Trophoblast cell (in vitro differentiated cells and primary cell): ENCODE data around the gene ZNF385C.
"Not testable (repeated sequence)": the region's sequence is repeated elsewhere in the genome, so short reads cannot be mapped to it uniquely, and the experiment has no call there.

Source experiments
- DNase-seq, 2 donors: peaks; one replicate each; pipeline ENCODE4 v3.0.0-alpha.2; 2016
- H2AFZ ChIP-seq: 2 replicates; pipeline ENCODE4 v1.6.1; 2013; ENCODE audit warnings: low read length, moderate library complexity, mild to moderate bottlenecking; ENCODE audit not compliant: insufficient read depth, poor library complexity
- H2AK5ac ChIP-seq: 2 replicates; pipeline ENCODE4 v1.6.1; 2013; ENCODE audit warnings: mild to moderate bottlenecking, low read length
- H2BK120ac ChIP-seq: 2 replicates; pipeline ENCODE4 v1.6.1; 2013; ENCODE audit warnings: low read length, mild to moderate bottlenecking, moderate library complexity; ENCODE audit not compliant: insufficient read depth, poor library complexity
- H2BK12ac ChIP-seq: 2 replicates; pipeline ENCODE4 v1.6.1; 2013; ENCODE audit warnings: mild to moderate bottlenecking, low read length, moderate library complexity
- H2BK5ac ChIP-seq: 2 replicates; pipeline ENCODE4 v1.6.1; 2013; ENCODE audit warnings: low read length, low read depth, moderate library complexity, mild to moderate bottlenecking; ENCODE audit not compliant: poor library complexity
- H3K14ac ChIP-seq: 2 replicates; pipeline ENCODE4 v1.6.1; 2013; ENCODE audit warnings: mild to moderate bottlenecking, low read length
- H3K18ac ChIP-seq: 2 replicates; pipeline ENCODE4 v1.6.1; 2013; ENCODE audit warnings: mild to moderate bottlenecking, low read length
- H3K23ac ChIP-seq: 2 replicates; pipeline ENCODE4 v1.6.1; 2013; ENCODE audit warnings: low read length
- H3K27ac ChIP-seq: 2 replicates; pipeline ENCODE4 v1.5.1; 2013; ENCODE audit warnings: low read depth, mild to moderate bottlenecking, inconsistent platforms, low read length, moderate library complexity
- H3K27me3 ChIP-seq: 2 replicates; pipeline ENCODE4 v1.6.1; 2013; ENCODE audit warnings: inconsistent platforms, mild to moderate bottlenecking, low read length, moderate library complexity; ENCODE audit not compliant: insufficient read depth
- H3K36me3 ChIP-seq, 2 experiments: 1 replicate in 1 of 2; 2 replicates in 1 of 2; pipeline ENCODE4 v1.6.1; 2013; ENCODE audit warnings: low read length in 2 of 2, mild to moderate bottlenecking in 2 of 2, moderate library complexity in 1 of 2; ENCODE audit not compliant: insufficient read depth in 2 of 2, control insufficient read depth in 1 of 2
- H3K4ac ChIP-seq: 2 replicates; pipeline ENCODE4 v1.6.1; 2013; ENCODE audit warnings: low read depth, mild to moderate bottlenecking, low read length, moderate library complexity
- H3K4me1 ChIP-seq, 2 experiments: 1 replicate in 1 of 2; 2 replicates in 1 of 2; pipeline ENCODE4 v1.6.1; 2013; ENCODE audit warnings: low read length in 2 of 2, mild to moderate bottlenecking in 2 of 2, moderate library complexity in 1 of 2; ENCODE audit not compliant: insufficient read depth in 2 of 2, control insufficient read depth in 1 of 2
- H3K4me2 ChIP-seq: 2 replicates; pipeline ENCODE4 v1.6.1; 2013; ENCODE audit warnings: inconsistent platforms, mild to moderate bottlenecking, low read length, moderate library complexity
- H3K4me3 ChIP-seq: 2 replicates; pipeline ENCODE4 v1.5.1; 2013; ENCODE audit warnings: mild to moderate bottlenecking, low read depth, low read length, inconsistent platforms
- H3K79me1 ChIP-seq: one replicate; pipeline ENCODE4 v1.6.1; 2013; ENCODE audit warnings: low read length
- H3K79me2 ChIP-seq: 2 replicates; pipeline ENCODE4 v1.6.1; 2013; ENCODE audit warnings: low read length, mild to moderate bottlenecking; ENCODE audit not compliant: control insufficient read depth, insufficient read depth, poor library complexity
- H3K9ac ChIP-seq: 2 replicates; pipeline ENCODE4 v1.6.1; 2013; ENCODE audit warnings: mild to moderate bottlenecking, low read length
- H3K9me3 ChIP-seq: 2 replicates; pipeline ENCODE4 v1.6.1; 2013; ENCODE audit warnings: low read depth, mild to moderate bottlenecking, control low read depth, inconsistent platforms, low read length; ENCODE audit not compliant: insufficient read depth
- H4K12ac ChIP-seq: 2 replicates; pipeline ENCODE4 v1.6.1; 2013; ENCODE audit warnings: low read depth, mild to moderate bottlenecking, low read length, moderate library complexity
- H4K8ac ChIP-seq: 2 replicates; pipeline ENCODE4 v1.6.1; 2013; ENCODE audit warnings: low read depth, mild to moderate bottlenecking, low read length, moderate library complexity
- H4K91ac ChIP-seq: one replicate; pipeline ENCODE4 v1.6.1; 2013; ENCODE audit warnings: low read depth, mild to moderate bottlenecking, low read length, moderate library complexity
- WGBS: extraction: QIAGEN DNeasy Blood & Tissue Kit; methylation state at CpG from one replicate; pipeline ENCODE4 v1.1.7; 2013; ENCODE audit warnings: missing lambda C conversion rate; ENCODE audit not compliant: insufficient read length, insufficient coverage; ENCODE audit errors: extremely low coverage; 5-methylcytosine and 5-hydroxymethylcytosine counted together

ZNF385C gene

DNA sequence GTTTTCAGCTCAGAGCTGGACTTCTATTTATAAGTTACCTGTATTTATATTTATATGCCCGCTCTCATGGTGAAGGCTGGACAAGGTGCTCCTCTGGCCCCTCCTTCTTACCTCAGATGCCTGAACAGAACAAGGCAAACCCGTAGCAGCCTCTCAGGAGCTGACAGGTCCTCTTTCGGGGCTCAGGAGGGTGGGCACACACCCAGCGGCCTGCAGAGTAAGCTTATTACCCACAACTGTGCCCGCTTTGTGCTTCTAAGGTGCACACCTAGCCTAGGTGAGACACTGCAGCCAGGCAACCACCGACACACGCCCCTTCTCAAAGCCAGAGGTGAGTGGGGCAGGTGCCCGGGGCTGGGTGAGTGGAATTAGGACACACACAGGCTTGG lies 73.1 kb downstream of the ZNF385C start:
- no peak overlapping the region for H2AK5ac ChIP-seq

DNA sequence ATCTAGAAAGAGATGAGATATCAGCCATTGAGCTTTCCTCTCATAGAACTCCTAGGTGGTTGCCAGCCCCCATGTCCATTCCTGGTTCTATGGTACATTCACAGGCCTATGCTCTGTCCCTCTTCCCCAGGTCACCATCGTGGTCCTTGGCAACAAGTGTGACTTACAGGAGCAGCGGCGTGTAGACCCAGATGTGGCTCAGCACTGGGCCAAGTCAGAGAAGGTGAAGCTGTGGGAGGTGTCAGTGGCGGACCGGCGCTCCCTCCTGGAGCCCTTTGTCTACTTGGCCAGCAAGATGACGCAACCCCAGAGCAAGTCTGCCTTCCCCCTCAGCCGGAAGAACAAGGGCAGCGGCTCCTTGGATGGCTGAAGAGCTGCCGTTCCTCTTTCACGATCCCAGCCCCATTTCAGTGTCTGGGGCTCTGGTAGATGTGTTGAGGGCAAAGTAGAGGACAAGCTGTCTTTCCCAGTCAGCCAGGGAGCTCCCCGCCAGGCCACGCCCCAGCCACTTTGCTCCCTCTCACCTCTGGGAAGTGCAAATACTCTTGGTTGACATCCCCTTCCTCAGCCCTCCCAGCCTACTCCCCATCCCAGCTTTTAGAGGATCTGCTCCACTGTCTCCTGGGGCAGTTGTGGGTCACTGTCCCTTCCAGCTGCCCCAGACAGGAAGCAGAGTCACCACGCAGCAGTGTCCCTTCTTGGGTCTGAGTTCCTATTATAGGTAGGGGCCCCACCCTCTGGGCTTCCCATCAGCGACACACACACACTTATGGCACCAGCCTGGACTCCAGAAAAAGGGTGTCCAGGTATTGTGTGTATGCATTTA lies 74.5 kb downstream of the ZNF385C start:
- Histone ChIP-seq H2BK120ac (no peak overlapping the region), H3K9me3 (peaks cover 5% of the 10 kb centered on the region)

More for the DNA sequence above, 73.1 kb downstream of the ZNF385C start:
- no peak overlapping the region for H4K12ac ChIP-seq
- H2BK12ac ChIP-seq: no peak overlapping the region
- peak overlapping the region; percentile 16 for H3K27ac ChIP-seq
- no peak overlapping the region for H3K4me2 ChIP-seq
- H2AFZ ChIP-seq: no peak overlapping the region
- peaks cover 6 to 9% of the 10 kb centered on the region in 2 experiments for H3K4me1 ChIP-seq
- H3K4me3 ChIP-seq: no peak overlapping the region
- no peak overlapping the region for H4K8ac ChIP-seq
- peaks cover 19 to 30% of the 10 kb centered on the region in 2 experiments for H3K36me3 ChIP-seq
- H3K79me2 ChIP-seq: peaks cover under 1% of the 10 kb centered on the region
- H3K9me3 ChIP-seq: peaks cover 5% of the 10 kb centered on the region
- H3K14ac ChIP-seq: no peak overlapping the region
- H3K18ac ChIP-seq: peak overlapping the region; percentile 5
- no peak overlapping the region for H2BK5ac ChIP-seq
- H3K9ac ChIP-seq: peak overlapping the region; percentile 31
- no peak overlapping the region for H2BK120ac ChIP-seq
- no CpG with 5 or more reads among the region's 8 CpGs for WGBS
- H3K79me1 ChIP-seq: peaks cover 2% of the 10 kb centered on the region
- no peak for DNase-seq
- no peaks in the 10 kb centered on the region for H3K27me3 ChIP-seq
- H3K23ac ChIP-seq: no peak overlapping the region
- peak overlapping the region; percentile 9 for H4K91ac ChIP-seq
- no peak overlapping the region for H3K4ac ChIP-seq

DNA sequence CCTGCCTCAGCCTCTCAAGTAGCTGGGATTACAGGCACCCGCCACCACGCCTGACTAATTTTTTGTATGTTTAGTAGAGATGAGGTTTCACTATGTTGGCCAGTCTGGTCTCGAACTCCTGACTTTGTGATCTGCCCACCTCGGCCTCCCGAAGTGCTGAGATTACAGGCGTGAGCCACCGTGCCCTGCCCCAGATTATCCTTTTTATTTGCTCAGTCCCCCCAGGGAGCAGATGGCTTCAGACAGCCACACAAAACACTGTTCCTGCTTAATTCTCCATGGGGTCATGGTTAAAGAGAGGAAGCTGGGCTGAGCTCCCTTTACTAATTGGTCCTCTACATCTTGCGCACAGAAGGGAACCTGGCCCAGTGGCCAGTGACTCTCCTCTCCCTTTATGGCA lies 77.4 kb downstream of the ZNF385C start:
- not testable (repeated sequence) for H3K14ac ChIP-seq, H2AK5ac ChIP-seq, DNase-seq, H3K27me3 ChIP-seq, H2BK120ac ChIP-seq, H2AFZ ChIP-seq, H3K23ac ChIP-seq, H3K9me3 ChIP-seq, H2BK5ac ChIP-seq, H4K8ac ChIP-seq, H3K18ac ChIP-seq, H4K91ac ChIP-seq, H3K9ac ChIP-seq, H3K4ac ChIP-seq, H4K12ac ChIP-seq, H3K27ac ChIP-seq, H3K4me3 ChIP-seq, H2BK12ac ChIP-seq
- H3K4me2 ChIP-seq: peak overlapping the region; percentile 77
- H3K4me1 ChIP-seq: peaks cover 8 to 20% of the 10 kb centered on the region in 2 experiments
- peaks cover 17% of the 10 kb centered on the region for H3K79me2 ChIP-seq
- no CpG with 5 or more reads among the region's 8 CpGs for WGBS
- H3K79me1 ChIP-seq: peaks cover 20% of the 10 kb centered on the region
- peaks cover 19 to 30% of the 10 kb centered on the region in 2 experiments for H3K36me3 ChIP-seq

More for the DNA sequence above, 74.5 kb downstream of the ZNF385C start:
- H3K9ac ChIP-seq: no peak overlapping the region
- H2AK5ac ChIP-seq: peak overlapping the region; percentile 45
- H3K4me3 ChIP-seq: no peak overlapping the region
- H2BK5ac ChIP-seq: peak overlapping the region; percentile 14
- peaks cover 19 to 30% of the 10 kb centered on the region in 2 experiments for H3K36me3 ChIP-seq
- H3K27ac ChIP-seq: peak overlapping the region; percentile 70
- H4K12ac ChIP-seq: no peak overlapping the region
- no peak overlapping the region for H3K4me2 ChIP-seq
- H3K4me1 ChIP-seq: peaks cover 6 to 11% of the 10 kb centered on the region in 2 experiments
- H3K79me2 ChIP-seq: peaks cover 3% of the 10 kb centered on the region
- peaks cover 5% of the 10 kb centered on the region for H3K79me1 ChIP-seq
- no peak overlapping the region for H3K14ac ChIP-seq
- no peak overlapping the region for H3K18ac ChIP-seq
- DNase-seq: peak in 1 of 2 donors; percentile 54
- peak overlapping the region; percentile 59 for H4K8ac ChIP-seq
- H2AFZ ChIP-seq: no peak overlapping the region
- WGBS: no CpG with 5 or more reads among the region's 15 CpGs
- no peak overlapping the region for H2BK12ac ChIP-seq
- H3K4ac ChIP-seq: no peak overlapping the region
- no peak overlapping the region for H3K23ac ChIP-seq
- H3K27me3 ChIP-seq: no peaks in the 10 kb centered on the region
- peak overlapping the region; percentile 20 for H4K91ac ChIP-seq

DNA sequence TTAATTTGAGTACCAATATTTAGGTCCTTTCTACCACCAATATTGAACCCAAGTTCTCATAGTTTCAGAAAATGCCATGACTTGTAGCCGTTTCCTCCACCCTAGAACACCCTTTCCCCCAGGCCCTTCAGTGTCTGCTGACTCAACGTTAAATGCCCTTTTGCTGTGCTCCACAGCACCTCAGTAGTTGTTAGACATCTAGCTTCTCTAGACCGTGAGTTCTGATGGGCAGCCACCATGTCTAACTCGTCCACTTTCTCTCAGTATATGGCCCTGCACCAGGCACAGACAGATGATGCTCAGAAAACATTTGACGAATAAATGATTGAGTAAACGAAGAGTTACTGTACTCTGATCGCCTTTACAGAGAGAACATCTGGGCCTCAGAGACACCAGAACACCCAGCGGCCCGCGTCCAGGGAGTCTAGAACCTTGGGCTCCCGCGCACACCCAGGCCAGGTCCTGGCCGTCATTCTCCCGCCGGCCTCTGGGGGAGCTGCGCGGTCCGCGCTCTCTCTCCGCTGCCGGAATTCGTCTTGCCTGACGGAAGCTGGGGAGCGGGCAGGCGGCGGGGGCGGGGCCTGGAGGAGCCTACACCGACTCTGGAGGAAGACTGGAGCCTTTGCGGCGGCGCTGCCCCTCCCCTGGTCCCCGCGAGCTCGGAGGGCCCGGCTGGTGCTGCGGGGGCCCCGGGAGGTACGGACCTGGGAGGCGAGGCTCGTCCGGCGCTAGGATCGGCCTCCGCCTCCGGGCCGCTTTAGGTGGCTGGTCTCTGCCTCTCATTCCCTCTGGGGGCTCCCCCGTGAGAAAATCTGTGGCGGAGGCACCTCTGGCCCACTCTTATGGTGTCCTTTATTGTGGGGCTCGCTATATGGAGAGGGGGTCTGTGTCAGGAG lies 78.5 kb downstream of the ZNF385C start, which contains the start of gene NKIRAS2:
NKIRAS2 (plus strand) TSS at position 582 of the 896 bp plus-strand sequence. CDS start 1,488 bp downstream, outside the sequence.
- Histone ChIP-seq H3K14ac (peak within 1 kb of the TSS; percentile 72), H2AK5ac (peak within 1 kb of the TSS; percentile 80), H3K4me1 (peaks cover 5 to 15% of the 10 kb centered on the region in 2 experiments), H3K9me3 (peaks cover 3% of the 10 kb centered on the region), H3K4ac (peak within 1 kb of the TSS; percentile 99), H3K79me1 (peaks cover 18% of the 10 kb centered on the region), H3K4me3 (peak within 1 kb of the TSS; percentile 95), H2BK5ac (peak within 1 kb of the TSS; percentile 76), H3K18ac (peak within 1 kb of the TSS; percentile 94), H2AFZ (peak within 1 kb of the TSS; percentile 64), H2BK120ac (peak within 1 kb of the TSS; percentile 77), H3K27me3 (no peaks in the 10 kb centered on the region), H3K36me3 (peaks cover 19 to 30% of the 10 kb centered on the region in 2 experiments), H4K12ac (peak within 1 kb of the TSS; percentile 94), H3K9ac (peak within 1 kb of the TSS; percentile 94), H3K27ac (no peak within 1 kb of the TSS), H2BK12ac (no peak within 1 kb of the TSS), H4K91ac (peak within 1 kb of the TSS; percentile 95), H3K79me2 (peaks cover 17% of the 10 kb centered on the region), H3K23ac (no peak within 1 kb of the TSS), H3K4me2 (peak within 1 kb of the TSS; percentile 77), H4K8ac (peak within 1 kb of the TSS; percentile 98)
- no CpG with 5 or more reads among the region's 49 CpGs for WGBS
- peak; percentile 91 to 95 for DNase-seq
